GM12873 (cell line): Measurements from ENCODE around the gene ETF1.
A peak's percentile ranks its signal among the peaks of the same experiment; 100 is the strongest.

Source experiments
- TF ChIP-seq, protein P1 (sequence below): IDR thresholded peaks from 2 replicates; pipeline ENCODE4 v1.5.1; 2012; ENCODE audit warnings: low read depth, mild to moderate bottlenecking, moderate library complexity, low read length, control low read depth; ENCODE audit not compliant: insufficient read depth; ENCODE audit errors: missing control alignments

ETF1 gene

DNA sequence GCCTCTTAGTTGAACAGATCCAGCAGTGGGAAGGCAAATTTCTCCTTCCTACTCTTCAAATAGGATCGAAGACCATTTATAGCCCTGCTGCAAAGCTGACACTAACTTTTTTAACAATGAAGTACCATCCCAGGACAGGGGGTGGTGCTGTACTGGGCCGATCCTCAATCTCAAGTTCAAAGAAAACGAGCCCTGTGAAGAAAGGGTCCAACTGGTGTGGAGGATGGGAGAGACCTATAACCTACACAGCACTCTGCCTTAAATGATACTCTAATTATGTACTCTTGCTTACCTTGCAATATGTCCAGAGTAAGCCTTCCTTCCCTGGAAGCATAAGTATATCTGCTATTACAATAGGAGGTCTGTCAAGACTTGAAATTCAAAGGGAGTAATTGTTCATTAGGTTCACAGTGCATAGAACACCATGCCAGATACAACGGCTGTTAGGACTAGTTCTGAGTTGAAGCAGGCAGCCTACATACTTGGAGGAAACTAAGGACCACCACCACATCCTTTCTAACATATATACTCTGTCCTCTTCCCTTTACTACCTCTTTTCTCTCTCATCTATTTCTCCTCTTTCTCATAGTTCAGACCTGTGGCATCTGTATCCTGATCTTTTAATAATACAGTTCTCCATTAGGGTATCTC, 6.2 kb downstream of the ETF1 start:
- TF ChIP-seq, protein P1, sequence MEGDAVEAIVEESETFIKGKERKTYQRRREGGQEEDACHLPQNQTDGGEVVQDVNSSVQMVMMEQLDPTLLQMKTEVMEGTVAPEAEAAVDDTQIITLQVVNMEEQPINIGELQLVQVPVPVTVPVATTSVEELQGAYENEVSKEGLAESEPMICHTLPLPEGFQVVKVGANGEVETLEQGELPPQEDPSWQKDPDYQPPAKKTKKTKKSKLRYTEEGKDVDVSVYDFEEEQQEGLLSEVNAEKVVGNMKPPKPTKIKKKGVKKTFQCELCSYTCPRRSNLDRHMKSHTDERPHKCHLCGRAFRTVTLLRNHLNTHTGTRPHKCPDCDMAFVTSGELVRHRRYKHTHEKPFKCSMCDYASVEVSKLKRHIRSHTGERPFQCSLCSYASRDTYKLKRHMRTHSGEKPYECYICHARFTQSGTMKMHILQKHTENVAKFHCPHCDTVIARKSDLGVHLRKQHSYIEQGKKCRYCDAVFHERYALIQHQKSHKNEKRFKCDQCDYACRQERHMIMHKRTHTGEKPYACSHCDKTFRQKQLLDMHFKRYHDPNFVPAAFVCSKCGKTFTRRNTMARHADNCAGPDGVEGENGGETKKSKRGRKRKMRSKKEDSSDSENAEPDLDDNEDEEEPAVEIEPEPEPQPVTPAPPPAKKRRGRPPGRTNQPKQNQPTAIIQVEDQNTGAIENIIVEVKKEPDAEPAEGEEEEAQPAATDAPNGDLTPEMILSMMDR = peak; percentile 46

DNA sequence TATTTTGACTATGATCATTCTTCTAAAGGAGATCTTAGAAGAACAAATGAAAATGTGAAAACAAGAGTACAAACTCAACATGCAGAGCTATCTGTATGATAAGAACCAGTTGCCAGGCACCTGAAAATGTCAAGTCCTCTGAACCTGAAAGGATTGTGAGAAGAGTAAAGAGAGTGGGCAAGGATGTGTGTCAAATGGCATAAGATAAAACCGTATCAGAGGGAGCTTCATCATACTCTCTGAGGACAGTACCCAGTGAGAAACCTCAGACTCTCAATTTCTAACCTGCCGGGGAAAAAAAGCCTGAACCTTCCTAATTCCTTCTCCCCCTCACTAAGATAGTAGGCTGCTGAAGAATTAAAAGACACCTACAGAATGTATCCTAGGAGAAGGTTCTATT, 6.8 kb downstream of the ETF1 start:
- TF ChIP-seq, protein P1 = no peak

DNA sequence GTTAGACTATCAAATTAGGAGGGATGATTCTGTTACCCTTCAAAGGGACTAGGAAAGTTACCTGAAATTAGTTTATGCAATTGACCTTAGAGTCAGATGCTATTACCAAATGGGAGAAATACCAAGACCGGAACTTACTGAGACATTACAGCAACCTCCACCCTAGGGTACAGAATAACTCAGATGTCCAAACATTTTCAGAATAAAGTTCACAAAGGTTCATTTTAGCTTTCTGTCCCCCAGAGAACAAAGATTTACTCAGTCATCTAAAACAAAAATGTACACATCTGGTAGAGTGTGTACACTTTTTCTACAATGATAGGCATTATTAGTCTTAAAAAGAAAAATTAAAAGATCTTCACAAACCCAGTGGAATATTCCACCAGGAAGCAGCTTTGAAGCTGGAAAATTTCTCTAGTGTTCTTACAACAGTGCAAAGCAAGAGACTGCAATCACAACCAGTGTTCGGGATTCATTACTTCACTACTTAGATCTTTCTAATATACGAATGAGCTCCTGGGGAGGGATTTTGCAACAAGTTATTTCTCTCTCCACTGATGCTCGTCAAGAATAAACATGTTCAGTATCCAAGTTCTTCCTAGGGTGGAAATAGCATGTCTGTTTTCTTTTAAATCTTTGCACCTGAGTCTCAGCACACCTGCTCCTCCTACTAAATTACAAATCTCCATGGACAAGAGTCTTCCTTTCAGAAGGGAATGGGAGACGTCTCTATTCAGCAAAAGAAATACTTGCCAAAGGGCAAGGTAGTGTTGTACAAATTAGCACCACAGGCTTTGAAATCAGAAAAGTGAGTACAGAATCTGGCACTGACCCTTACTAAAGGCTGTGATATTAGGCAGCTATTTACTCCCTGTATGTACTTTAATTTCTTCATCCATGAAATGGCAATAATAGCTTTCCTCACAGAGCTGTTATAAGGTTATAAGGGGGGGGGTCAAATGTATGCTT, 8.8 kb downstream of the ETF1 start:
- TF ChIP-seq, protein P1 = no peak

DNA sequence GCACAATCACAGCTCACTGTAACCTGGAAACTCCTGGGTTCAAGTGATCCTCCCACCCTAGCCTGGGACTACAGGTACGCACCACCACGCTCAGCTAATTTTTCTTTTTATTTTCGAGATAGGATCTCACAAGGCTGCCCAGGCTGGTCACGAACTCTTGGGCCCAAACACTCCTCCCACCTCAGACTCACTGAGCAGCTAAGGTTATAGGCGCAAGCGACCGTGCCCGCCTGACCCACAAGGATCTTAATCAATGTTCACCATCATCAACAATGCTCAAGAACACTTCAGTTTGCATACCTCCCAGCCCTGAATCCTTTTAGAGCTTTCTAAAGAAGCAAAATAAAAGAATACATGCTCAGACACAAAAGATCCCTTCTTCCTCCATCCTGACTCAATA, 13.2 kb downstream of the ETF1 start:
- TF ChIP-seq, protein P1 = no peak

DNA sequence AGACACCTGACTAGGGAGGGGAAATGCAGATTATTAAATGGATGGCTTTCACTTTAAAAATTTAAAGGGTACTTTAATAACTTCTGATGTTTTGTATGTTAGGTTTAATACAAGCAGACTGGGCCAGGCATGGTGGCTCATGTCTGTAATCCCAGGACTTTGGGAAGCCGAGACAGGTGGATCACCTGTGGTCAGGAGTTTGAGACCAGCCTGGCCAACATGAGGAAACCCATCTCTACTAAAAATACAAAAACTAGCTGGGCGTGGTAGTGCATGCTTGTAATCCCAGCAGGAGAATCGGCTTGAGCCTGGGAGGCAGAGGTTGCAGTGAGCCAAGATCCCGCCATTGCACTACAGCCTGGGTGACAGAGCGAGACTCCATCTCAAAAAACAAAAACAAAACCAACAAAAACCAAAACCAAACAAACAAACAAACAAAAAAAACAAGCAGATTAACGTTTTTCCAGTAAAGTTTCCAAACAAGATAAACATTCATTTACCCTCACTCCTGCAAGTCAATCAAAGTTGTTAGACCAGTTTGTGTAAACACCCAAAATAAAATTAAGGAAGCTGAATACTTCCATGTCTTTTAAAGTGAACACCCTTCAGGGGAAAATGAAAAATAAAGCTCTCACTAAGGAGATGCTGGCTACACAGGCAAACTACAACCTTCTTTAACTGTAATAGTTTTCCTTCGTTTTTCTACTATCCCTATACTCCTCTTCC, 14.1 kb downstream of the ETF1 start:
- TF ChIP-seq, protein P1 = no peak

DNA sequence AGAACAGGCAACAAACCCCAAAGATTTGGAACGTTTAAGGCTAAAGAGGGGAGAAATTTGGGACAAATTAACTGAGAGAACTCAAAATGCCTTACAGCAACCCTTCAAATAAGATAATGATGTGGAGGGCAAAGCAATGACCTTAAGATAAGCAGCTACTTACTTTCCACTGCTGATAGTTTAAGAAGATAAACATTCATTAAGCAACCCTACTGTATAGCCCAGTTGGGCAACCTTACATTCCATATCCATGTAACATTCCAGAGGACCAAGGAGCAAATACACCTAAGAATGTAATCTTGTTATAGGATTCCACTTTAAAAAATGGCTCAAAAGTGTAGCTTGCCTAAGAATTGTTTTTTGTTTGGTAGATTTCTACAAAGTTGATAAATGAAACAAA, 14.8 kb downstream of the ETF1 start:
- TF ChIP-seq, protein P1 = no peak

DNA sequence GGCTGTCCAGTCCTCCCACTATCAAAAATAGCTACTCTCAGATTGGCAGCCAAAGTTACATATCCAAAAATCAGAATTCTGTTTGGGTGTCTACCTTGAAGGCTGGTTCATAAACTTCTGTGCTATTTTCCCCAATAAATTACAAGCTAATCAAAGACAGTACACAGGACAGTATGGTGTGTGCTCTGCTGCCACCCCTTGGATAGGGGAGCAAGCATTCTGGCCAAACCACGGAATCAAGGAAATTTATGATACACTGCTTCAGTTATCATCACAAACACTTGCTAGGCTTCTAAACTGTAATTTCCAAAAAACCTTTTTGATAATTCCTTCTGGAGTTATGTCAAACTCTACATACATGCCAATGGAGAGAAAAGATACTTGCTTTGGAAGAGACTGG, 15.9 kb downstream of the ETF1 start:
- TF ChIP-seq, protein P1 = no peak
